ENCODE results near the gene CRYL1.

GRCh38 chr13:20366056-20366455 is 159.6 kb downstream of the CRYL1 start:
- TF ChIP-seq ZNF274 (IDR thresholded peaks at IDR 0.05; ENCODE audit: borderline replicate concordance, low read depth, low read length) (no peak), ZNF184 (CRISPR knock-in tag; IDR thresholded peaks at IDR 0.05) (no peak), MXI1 (IDR thresholded peaks at IDR 0.05; ENCODE audit: low read depth, low read length) (no peak), POLR2A (conservative IDR thresholded peaks at IDR 0.05) (no peak), STAG1 (CRISPR knock-in tag; IDR thresholded peaks at IDR 0.05; ENCODE audit: borderline replicate concordance) (no peak), HMG20A (CRISPR knock-in tag; conservative IDR thresholded peaks at IDR 0.05) (no peak), ETV6 (IDR thresholded peaks at IDR 0.05; ENCODE audit: borderline replicate concordance in 1 of 2, low read depth in 2 of 2, low read length in 1 of 2) (no peak), ETV6 (CRISPR knock-in tag; IDR thresholded peaks at IDR 0.05; ENCODE audit: borderline replicate concordance) (no peak), CTCF (IDR thresholded peaks at IDR 0.05 in 2 of 3, conservative IDR thresholded peaks at IDR 0.05 in 1 of 3; ENCODE audit: insufficient read depth in 2 of 3, low read depth in 1 of 3, low read length in 3 of 3) (no peak), NBN (IDR thresholded peaks at IDR 0.05; ENCODE audit: low read depth) (no peak), FOXM1 (IDR thresholded peaks at IDR 0.05; ENCODE audit: low read depth) (no peak), FOXM1 (CRISPR knock-in tag; IDR thresholded peaks at IDR 0.05; ENCODE audit: low read depth) (no peak), ZBTB43 (CRISPR knock-in tag; IDR thresholded peaks at IDR 0.05) (no peak), BHLHE40 (IDR thresholded peaks at IDR 0.05; ENCODE audit: low read length) (no peak), SMARCA5 (IDR thresholded peaks at IDR 0.05) (no peak)

All from K562 (cell line).